Skeletal muscle tissue (tissue), 4 donors: Measurements from ENCODE around the gene RAPGEF4. TPM values are rescaled to one million over a fixed set of nuclear protein-coding genes. Genes with fewer than 3 reads are reported as not detected.
"Not testable (repeated sequence)": the region's sequence is repeated elsewhere in the genome, so short reads cannot be mapped to it uniquely, and the experiment has no call there.

Source experiments
- H3K27ac ChIP-seq: one replicate; pipeline ENCODE4 v1.7.0; 2013; ENCODE audit warnings: mild to moderate bottlenecking, low read depth, low read length, inconsistent platforms
- H3K27me3 ChIP-seq, 3 donors: one replicate each; pipeline ENCODE4 v1.7.0; 2013; ENCODE audit warnings: low read length in 3 of 3; ENCODE audit not compliant: control insufficient read depth in 3 of 3, insufficient read depth in 3 of 3
- H3K36me3 ChIP-seq, 3 donors: one replicate each; pipeline ENCODE4 v1.7.0; 2013; ENCODE audit warnings: low read length in 3 of 3; ENCODE audit not compliant: control insufficient read depth in 3 of 3, insufficient read depth in 3 of 3
- H3K4me1 ChIP-seq, 3 donors: one replicate each; pipeline ENCODE4 v1.7.0; 2013; ENCODE audit warnings: low read length in 3 of 3, mild to moderate bottlenecking in 3 of 3; ENCODE audit not compliant: control insufficient read depth in 3 of 3, insufficient read depth in 3 of 3
- H3K4me3 ChIP-seq, 3 donors: one replicate each; pipeline ENCODE4 v1.7.0; 2013; ENCODE audit warnings: low read length in 3 of 3
- H3K9ac ChIP-seq, 3 donors: one replicate each; pipeline ENCODE4 v1.7.0; 2013; ENCODE audit warnings: low read length in 3 of 3, mild to moderate bottlenecking in 3 of 3, moderate library complexity in 2 of 3, low read depth in 1 of 3
- H3K9me3 ChIP-seq, 3 donors: one replicate each; pipeline ENCODE4 v1.7.0; 2013; ENCODE audit warnings: low read length in 3 of 3; ENCODE audit not compliant: control insufficient read depth in 3 of 3
- total RNA-seq: library from RNA; depleted of rRNA; stranded (reverse); fragments of >200 nt; gene quantifications from one replicate; pipeline ENCODE4 v1.2.3, GENCODE V29; 2014
- donor health status: Osteomylitis.

Gene RAPGEF4
- total RNA-seq, 1 donor from 2014 or later: 5.7 TPM

DNA sequence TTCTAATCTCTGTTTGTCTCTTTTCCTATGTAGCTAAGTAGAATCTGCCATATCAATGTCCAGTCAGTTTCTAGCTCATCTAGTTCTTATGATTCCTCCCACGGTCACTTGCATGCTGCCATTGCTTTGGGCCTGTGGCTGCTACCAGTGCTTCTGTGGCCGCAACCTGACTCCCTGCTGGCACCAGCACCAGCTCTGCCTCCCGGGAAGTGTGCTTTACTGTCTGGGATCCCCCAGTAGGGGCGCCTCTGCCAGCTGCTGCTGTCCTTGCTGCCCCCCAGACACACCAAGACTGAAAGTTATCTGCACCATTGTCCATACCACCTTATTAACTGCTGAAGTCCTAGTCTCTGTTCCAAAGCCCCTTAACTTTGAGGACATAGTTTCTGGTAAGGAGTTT lies 56.3 kb downstream of the RAPGEF4 start:
- H3K27ac ChIP-seq: no peak overlapping the region
- H3K4me1 ChIP-seq: no peaks in the 10 kb centered on the region
- H3K4me3 ChIP-seq: no peak overlapping the region

DNA sequence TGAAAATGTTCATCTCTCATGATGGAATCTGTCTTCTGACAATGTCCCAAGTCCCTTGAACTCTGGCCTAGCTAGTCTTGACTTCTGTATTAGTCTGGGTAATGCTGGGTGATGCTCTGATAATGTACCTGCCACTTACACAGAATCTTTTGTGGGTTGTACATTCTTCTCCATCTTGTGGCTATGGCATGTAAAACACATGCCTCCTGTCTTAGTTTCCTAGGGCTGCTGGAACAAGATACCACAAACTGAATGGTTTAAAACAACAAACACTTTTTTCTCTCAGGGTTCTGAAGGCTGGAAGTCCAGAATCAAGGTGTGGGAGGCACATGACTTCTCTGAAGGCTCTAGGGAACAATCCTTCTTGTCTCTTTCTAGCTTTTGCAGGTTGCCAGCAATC lies 57.1 kb downstream of the RAPGEF4 start:
- no peaks in the 10 kb centered on the region for H3K27me3 ChIP-seq
- no peak overlapping the region for H3K9ac ChIP-seq
- H3K36me3 ChIP-seq: no peaks in the 10 kb centered on the region
- no peaks in the 10 kb centered on the region for H3K9me3 ChIP-seq
- H3K4me3 ChIP-seq: no peak overlapping the region
- H3K4me1 ChIP-seq: no peaks in the 10 kb centered on the region
- no peak overlapping the region for H3K27ac ChIP-seq

More for the DNA sequence above, 56.3 kb downstream of the RAPGEF4 start:
- Histone ChIP-seq H3K27me3 (no peaks in the 10 kb centered on the region), H3K9ac (no peak overlapping the region), H3K9me3 (no peaks in the 10 kb centered on the region), H3K36me3 (no peaks in the 10 kb centered on the region)

DNA sequence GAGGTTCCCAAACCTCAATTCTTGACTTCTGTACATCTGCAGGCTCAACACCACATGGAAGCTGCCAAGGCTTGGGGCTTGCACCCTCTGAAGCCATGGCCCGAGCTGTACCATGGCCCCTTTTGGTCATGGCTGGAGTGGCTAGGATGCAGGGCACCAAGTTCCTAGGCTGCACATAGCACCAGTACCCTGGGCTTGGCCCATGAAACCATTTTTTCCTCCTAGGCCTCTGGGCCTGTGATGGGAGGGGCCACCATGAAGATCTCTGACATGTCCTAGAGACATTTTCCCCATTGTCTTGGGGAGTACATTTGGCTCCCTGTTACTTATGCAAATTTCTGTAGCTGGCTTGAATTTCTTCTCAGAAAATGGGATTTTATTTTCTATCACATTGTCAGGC lies 67.7 kb downstream of the RAPGEF4 start:
- not testable (repeated sequence) for H3K27me3 ChIP-seq, H3K4me3 ChIP-seq, H3K4me1 ChIP-seq, H3K27ac ChIP-seq, H3K9me3 ChIP-seq, H3K9ac ChIP-seq, H3K36me3 ChIP-seq

DNA sequence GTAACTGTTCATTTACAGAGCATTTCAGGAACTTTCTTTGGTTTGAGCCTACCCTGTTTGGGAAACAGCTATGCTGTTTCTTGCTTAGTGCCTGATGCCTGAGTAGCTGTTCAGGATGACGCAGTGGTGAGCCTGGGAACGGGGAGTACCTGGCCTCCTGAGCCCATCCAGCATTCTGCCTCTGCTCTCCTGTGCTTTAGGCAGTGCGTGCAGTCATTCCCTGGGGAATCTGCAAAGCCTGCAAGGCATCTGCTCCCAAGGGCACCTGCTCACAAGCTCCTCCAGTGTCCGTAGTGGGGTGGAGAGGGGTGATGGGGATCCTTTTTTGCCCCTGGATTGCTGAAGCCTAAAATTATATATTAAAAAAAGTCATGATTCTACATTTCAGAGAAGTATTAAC lies 68.8 kb downstream of the RAPGEF4 start:
- H3K9me3 ChIP-seq: peaks cover 0 to 2% (median 0%) of the 10 kb centered on the region in 3 donors

DNA sequence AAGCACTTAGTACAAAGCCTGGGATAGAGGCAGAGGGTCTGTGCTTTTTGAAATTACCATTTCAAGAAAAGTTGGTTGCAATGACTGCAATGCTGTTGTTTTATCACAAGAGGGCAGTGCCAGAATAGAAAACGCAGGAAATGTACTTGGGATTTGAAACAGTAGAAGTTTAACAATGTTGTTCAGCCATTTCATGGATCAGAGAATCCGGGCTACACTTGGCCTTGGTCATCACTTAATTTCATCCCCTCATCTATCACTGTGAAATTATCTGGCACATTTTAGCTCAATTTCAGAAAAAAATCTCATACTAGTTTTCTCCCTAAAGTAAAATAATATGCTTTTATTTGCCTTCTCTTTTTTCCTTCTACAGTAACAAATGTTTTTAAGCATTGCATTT lies 70.8 kb downstream of the RAPGEF4 start:
- peaks cover 0 to 2% (median 0%) of the 10 kb centered on the region in 3 donors for H3K9me3 ChIP-seq
- no peak overlapping the region for H3K9ac ChIP-seq
- no peak overlapping the region for H3K4me3 ChIP-seq
- no peak overlapping the region for H3K27ac ChIP-seq
- no peaks in the 10 kb centered on the region for H3K27me3 ChIP-seq
- no peaks in the 10 kb centered on the region for H3K36me3 ChIP-seq
- H3K4me1 ChIP-seq: peaks cover 0 to 2% (median 0%) of the 10 kb centered on the region in 3 donors

More for the DNA sequence above, 68.8 kb downstream of the RAPGEF4 start:
- no peaks in the 10 kb centered on the region for H3K27me3 ChIP-seq
- H3K4me1 ChIP-seq: peaks cover 0 to 2% (median 0%) of the 10 kb centered on the region in 3 donors
- H3K4me3 ChIP-seq: no peak overlapping the region
- no peak overlapping the region for H3K27ac ChIP-seq
- no peaks in the 10 kb centered on the region for H3K36me3 ChIP-seq
- H3K9ac ChIP-seq: no peak overlapping the region

DNA sequence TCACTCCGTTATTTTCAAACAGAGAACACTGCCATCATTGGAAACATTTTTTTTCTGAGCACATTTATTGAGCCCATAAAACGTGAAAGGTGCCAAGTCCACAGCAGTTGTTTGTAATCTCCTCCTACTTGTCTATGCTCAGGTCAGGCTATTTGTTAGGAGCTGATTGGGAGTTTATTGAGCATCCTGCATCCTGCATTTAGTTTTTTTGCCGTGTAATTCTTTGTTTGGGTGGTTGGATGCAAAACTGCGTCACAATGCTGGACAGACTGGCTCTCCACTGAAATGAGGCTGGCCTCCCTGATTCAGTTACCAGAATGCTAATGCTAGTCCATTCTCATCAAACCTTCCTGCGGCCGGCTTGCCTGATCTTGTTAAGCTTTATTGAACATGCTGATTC lies 71.4 kb downstream of the RAPGEF4 start:
- no peak overlapping the region for H3K4me3 ChIP-seq
- no peak overlapping the region for H3K27ac ChIP-seq
- no peaks in the 10 kb centered on the region for H3K9me3 ChIP-seq
- H3K4me1 ChIP-seq: peaks cover 0 to 2% (median 0%) of the 10 kb centered on the region in 3 donors
- no peaks in the 10 kb centered on the region for H3K36me3 ChIP-seq
- H3K27me3 ChIP-seq: no peaks in the 10 kb centered on the region
- no peak overlapping the region for H3K9ac ChIP-seq

DNA sequence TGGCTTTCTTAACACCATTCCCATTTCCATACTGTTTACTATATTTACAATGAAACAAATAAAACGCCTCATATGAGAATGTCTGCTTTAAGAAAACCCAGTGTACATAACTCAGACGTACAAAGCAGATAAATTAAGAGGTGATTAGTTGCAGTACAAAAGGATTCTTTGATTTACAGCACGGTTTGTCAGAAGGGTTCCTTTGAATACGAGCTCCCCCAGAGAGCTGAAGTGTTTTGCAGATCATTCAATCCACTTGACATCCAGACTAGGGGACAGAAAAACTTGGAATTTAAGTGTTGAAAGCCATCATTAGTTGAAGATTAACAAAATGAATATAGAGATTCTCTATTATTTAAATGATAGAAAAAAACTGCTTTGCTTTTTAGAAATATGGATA lies 72.5 kb downstream of the RAPGEF4 start:
- Histone ChIP-seq H3K4me1 (peaks cover 0 to 2% (median 0%) of the 10 kb centered on the region in 3 donors), H3K9me3 (no peaks in the 10 kb centered on the region), H3K27me3 (no peaks in the 10 kb centered on the region), H3K4me3 (no peak overlapping the region), H3K9ac (no peak overlapping the region), H3K36me3 (no peaks in the 10 kb centered on the region), H3K27ac (no peak overlapping the region)

DNA sequence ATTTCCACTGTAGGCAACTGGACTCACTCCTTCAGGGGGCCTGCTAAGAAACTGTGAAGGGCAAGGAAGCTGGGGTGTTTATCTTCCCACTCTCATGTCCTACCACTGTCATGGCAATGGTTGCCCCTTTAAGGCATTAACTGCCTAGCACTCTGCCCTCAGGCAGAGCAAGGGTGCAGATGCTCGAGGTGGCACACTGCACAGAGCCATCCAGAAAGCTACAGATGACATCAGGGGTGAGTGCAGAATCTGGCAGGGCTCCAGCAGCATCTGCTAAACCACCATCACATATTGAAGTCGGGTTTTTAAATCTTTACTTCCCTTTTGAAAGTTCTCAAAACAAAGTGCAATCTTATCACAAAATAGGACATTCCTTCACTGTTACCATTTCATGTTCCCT lies 75.4 kb downstream of the RAPGEF4 start:
- no peak overlapping the region for H3K27ac ChIP-seq
- no peaks in the 10 kb centered on the region for H3K36me3 ChIP-seq
- no peak overlapping the region for H3K9ac ChIP-seq
- H3K4me3 ChIP-seq: no peak overlapping the region
- no peaks in the 10 kb centered on the region for H3K9me3 ChIP-seq
- peaks cover 0 to 2% (median 0%) of the 10 kb centered on the region in 3 donors for H3K4me1 ChIP-seq
- no peaks in the 10 kb centered on the region for H3K27me3 ChIP-seq

DNA sequence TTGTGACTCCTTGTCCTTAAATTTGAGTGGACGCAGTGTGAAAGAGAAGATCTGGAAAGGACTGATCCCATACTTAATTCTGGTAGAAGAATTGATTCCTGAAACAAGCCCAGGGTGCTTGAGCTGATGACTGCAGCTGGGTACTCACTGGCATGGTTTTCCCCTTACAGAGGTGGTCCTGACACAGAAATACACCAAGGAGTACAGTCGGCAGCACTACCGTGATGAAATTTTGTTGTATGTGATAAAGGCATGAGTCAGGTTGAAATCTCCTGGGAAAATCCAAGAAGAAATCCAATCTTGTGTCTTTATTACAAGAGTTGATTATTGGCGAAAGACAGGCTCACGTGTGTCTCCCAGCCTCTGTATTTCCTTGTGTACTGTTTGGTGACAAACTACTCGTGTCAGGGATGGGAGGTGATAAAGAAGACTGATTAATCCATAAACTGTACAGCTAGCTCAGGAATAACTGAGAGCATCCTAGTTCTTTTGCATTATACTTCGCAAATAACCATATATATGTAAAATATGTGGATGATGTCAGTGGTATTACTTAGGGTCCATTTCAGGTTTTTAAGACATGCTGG lies 76.6 kb downstream of the RAPGEF4 start:
- H3K27ac ChIP-seq: no peak overlapping the region
- no peaks in the 10 kb centered on the region for H3K4me1 ChIP-seq
- H3K4me3 ChIP-seq: no peak overlapping the region
- H3K9ac ChIP-seq: no peak overlapping the region
- H3K9me3 ChIP-seq: no peaks in the 10 kb centered on the region
- H3K36me3 ChIP-seq: no peaks in the 10 kb centered on the region
- H3K27me3 ChIP-seq: no peaks in the 10 kb centered on the region

DNA sequence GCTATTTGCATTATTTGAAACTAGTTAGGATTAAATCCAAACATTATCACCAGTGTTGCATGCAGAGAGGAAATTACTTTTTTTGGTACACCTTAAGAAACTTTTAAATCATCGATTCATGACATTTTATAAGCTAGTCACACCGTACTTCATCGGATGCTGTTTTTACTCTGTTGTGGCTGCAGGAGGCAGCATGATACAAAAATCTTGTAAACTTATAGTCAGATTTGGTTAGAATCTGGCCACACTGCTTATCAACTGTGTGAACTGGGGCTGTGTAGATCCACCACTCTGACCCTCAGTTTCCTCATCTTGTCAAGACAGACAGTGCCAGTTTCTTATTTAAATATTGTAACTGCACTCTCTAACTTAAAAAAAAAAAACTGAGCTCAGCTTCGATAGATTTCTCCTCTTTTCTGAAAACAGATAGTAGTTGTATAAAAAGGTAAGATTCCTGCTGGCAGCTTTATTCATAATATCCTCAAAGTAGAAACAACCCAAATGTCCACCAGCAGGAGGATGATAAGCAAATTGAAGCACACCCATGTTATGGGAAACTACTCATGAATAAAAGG lies 77.8 kb downstream of the RAPGEF4 start:
- H3K27me3 ChIP-seq: no peaks in the 10 kb centered on the region
- no peak overlapping the region for H3K4me3 ChIP-seq
- H3K9ac ChIP-seq: no peak overlapping the region
- H3K27ac ChIP-seq: no peak overlapping the region
- no peaks in the 10 kb centered on the region for H3K36me3 ChIP-seq
- H3K9me3 ChIP-seq: no peaks in the 10 kb centered on the region
- H3K4me1 ChIP-seq: no peaks in the 10 kb centered on the region
